Left lobe of liver (tissue), 2 donors: ENCODE results near the gene THOC5. TPM values are rescaled to one million over a fixed set of nuclear protein-coding genes. Genes with fewer than 3 reads are reported as not detected.

Experiments used
- ATAC-seq: fragments of 200-7000 bp; cut with Tn5 transposase; one replicate; pipeline ENCODE4 v1.9.1; 2020; ENCODE audit warnings: mild to moderate bottlenecking, moderate library complexity
- DNase-seq: peaks from one replicate; pipeline ENCODE4 v3.0.0-alpha.2; 2020; ENCODE audit warnings: low spot score
- total RNA-seq: library from RNA; stranded (reverse); gene quantifications from one replicate; pipeline ENCODE4 v1.2.1, GENCODE V29; 2021
- donor health status: DM: no; HTN: no; CAD: no; lungs with moderate emphysema.
- donor health status: DM: no; HTN: yes; CAD: no.

The THOC5 gene
- total RNA-seq, 1 donor from 2014 or later = 17.4 TPM

GRCh38 chr22:29478326-29479276 lies 75.0 kb downstream of the THOC5 start:
- ATAC-seq (peak; percentile 65), DNase-seq (no peak)

- DNase-seq (no peak), ATAC-seq (no peak)
Observed at GRCh38 chr22:29477723-29478318, 75.7 kb downstream of the THOC5 start.

GRCh38 chr22:29476116-29476515 lies 77.4 kb downstream of the THOC5 start:
- ATAC-seq (no peak), DNase-seq (no peak)

- DNase-seq (no peak), ATAC-seq (no peak)
Observed at GRCh38 chr22:29475550-29475949, 78.0 kb downstream of the THOC5 start.

- no peak for DNase-seq
- no peak for ATAC-seq
Observed at GRCh38 chr22:29473001-29473400, 80.6 kb downstream of the THOC5 start.

GRCh38 chr22:29470159-29470855 lies 83.2 kb downstream of the THOC5 start:
- DNase-seq (peak; percentile 53), ATAC-seq (peak; percentile 89)

GRCh38 chr22:29469755-29470154 lies 83.8 kb downstream of the THOC5 start:
- no peak for DNase-seq
- no peak for ATAC-seq

GRCh38 chr22:29464581-29464980 lies 89.0 kb downstream of the THOC5 start:
- no peak for ATAC-seq
- DNase-seq = no peak

- ATAC-seq = no peak
Observed at GRCh38 chr22:29463629-29464028, 89.9 kb downstream of the THOC5 start.

GRCh38 chr22:29461263-29461662 lies 92.3 kb downstream of the THOC5 start:
- DNase-seq (no peak), ATAC-seq (no peak)

More at GRCh38 chr22:29463629-29464028, 89.9 kb downstream of the THOC5 start:
- DNase-seq = no peak

- DNase-seq = no peak
- no peak for ATAC-seq
Observed at GRCh38 chr22:29459773-29460172, 93.8 kb downstream of the THOC5 start.

- no peak for DNase-seq
- no peak for ATAC-seq
Observed at GRCh38 chr22:29458551-29458950, 95.0 kb downstream of the THOC5 start.

GRCh38 chr22:29457730-29458129 lies 95.8 kb downstream of the THOC5 start:
- DNase-seq (no peak), ATAC-seq (peak; percentile 79)

GRCh38 chr22:29456211-29456671 lies 97.3 kb downstream of the THOC5 start:
- DNase-seq (no peak), ATAC-seq (no peak)

Other genes with a start within 250 kb of the THOC5 start
- 14.3 TPM for gene GAS2L1, start 247.1 kb downstream of the THOC5 start, total RNA-seq
- 1.0 TPM for gene RASL10A, start 238.1 kb downstream of the THOC5 start, total RNA-seq
- 37.9 TPM for gene AP1B1, start 165.2 kb downstream of the THOC5 start, total RNA-seq
- 0.45 TPM for gene RFPL1, start 115.2 kb downstream of the THOC5 start, total RNA-seq
- 0.15 TPM for gene NEFH, start 73.5 kb downstream of the THOC5 start, total RNA-seq
- 119 TPM for gene NIPSNAP1, start 27.4 kb upstream of the THOC5 start, total RNA-seq
- gene NF2, start 49.9 kb upstream of the THOC5 start, total RNA-seq = 17.3 TPM
- not detected for gene CABP7, start 166.2 kb upstream of the THOC5 start, total RNA-seq
- 11.1 TPM for gene ZMAT5, start 213.2 kb upstream of the THOC5 start, total RNA-seq
- 65.5 TPM for gene UQCR10, start 213.6 kb upstream of the THOC5 start, total RNA-seq